WTC11 (cell line): ENCODE measurements around the gene LRRC1. TPM values are rescaled to one million over a fixed set of nuclear protein-coding genes. Genes with fewer than 3 reads are reported as not detected.

ENCODE experiments used
- ATAC-seq: fragments of 200-7000 bp; cut with Tn5 transposase; 2 replicates; pipeline ENCODE4 v1.10.0; 2021; ENCODE audit warnings: mild to moderate bottlenecking, moderate library complexity
- CTCF ChIA-PET: fragments of 300-600 bp; sonication (Branson Sonifier 250); formaldehyde crosslinking; loops from one replicate; lab custom pipeline; 2021; ENCODE audit warnings: antibody characterized with exemption; lab: Charles Lee
- POLR2A ChIA-PET: fragments of 350-600 bp; sonication (Branson Sonifier 250); formaldehyde crosslinking; loops from one replicate; lab custom pipeline; 2021; ENCODE audit warnings: antibody characterized with exemption; lab: Charles Lee
- DNase-seq: peaks from one replicate; pipeline ENCODE4 v3.0.0; 2021; ENCODE audit warnings: low spot score
- H3K27ac Mint-ChIP-seq: 2 replicates; pipeline ENCODE4 v1.8.0; 2021; ENCODE audit warnings: mixed read lengths
- H3K27me3 Mint-ChIP-seq: 2 replicates; pipeline ENCODE4 v1.8.0; 2021; ENCODE audit warnings: low read depth, mild to moderate bottlenecking, moderate library complexity, mixed read lengths
- H3K36me3 Mint-ChIP-seq: 2 replicates; pipeline ENCODE4 v1.8.0; 2021; ENCODE audit warnings: mixed read lengths
- H3K4me1 Mint-ChIP-seq: 2 replicates; pipeline ENCODE4 v1.8.0; 2022; ENCODE audit warnings: mixed read lengths
- H3K4me3 Mint-ChIP-seq: 2 replicates; pipeline ENCODE4 v1.8.0; 2021; ENCODE audit warnings: mild to moderate bottlenecking, moderate library complexity, mixed read lengths
- H3K9me3 Mint-ChIP-seq: 2 replicates; pipeline ENCODE4 v1.8.0; 2021; ENCODE audit warnings: mixed read lengths
- FOXP1 ChIP-seq: sonication (generic); formaldehyde crosslinking; IDR thresholded peaks from 2 replicates; pipeline ENCODE4 v1.8.0; 2022; ENCODE audit warnings: missing genetic modification reagents, mild to moderate bottlenecking, moderate library complexity, borderline replicate concordance
- MXD4 ChIP-seq: fragments of 250-450 bp; sonication (Bioruptor Pico); IDR thresholded peaks from 2 replicates; pipeline ENCODE4 v1.8.0; 2021; ENCODE audit warnings: mild to moderate bottlenecking, moderate library complexity, borderline replicate concordance
- MYBL2 ChIP-seq: sonication (generic); formaldehyde crosslinking; IDR thresholded peaks from 2 replicates; pipeline ENCODE4 v1.8.1; 2023; ENCODE audit warnings: mild to moderate bottlenecking, moderate library complexity, missing genetic modification reagents
- NFYB ChIP-seq: sonication (generic); formaldehyde crosslinking; conservative IDR thresholded peaks from 2 replicates; pipeline ENCODE4 v1.8.0; 2022; ENCODE audit warnings: low read depth, missing genetic modification reagents
- NR3C1 ChIP-seq: sonication (generic); formaldehyde crosslinking; conservative IDR thresholded peaks from 2 replicates; pipeline ENCODE4 v1.8.1; 2023; ENCODE audit warnings: low read depth, mild to moderate bottlenecking, missing genetic modification reagents
- TP53 ChIP-seq: sonication (generic); formaldehyde crosslinking; IDR thresholded peaks from 2 replicates; pipeline ENCODE4 v1.8.1; 2023; ENCODE audit warnings: mild to moderate bottlenecking, missing genetic modification reagents
- total RNA-seq: library from RNA; stranded (reverse); gene quantifications from 3 replicates; pipeline ENCODE4 v1.2.3, GENCODE V29; 2021
- TF ChIP-seq, protein P1 (sequence below): sonication (generic); formaldehyde crosslinking; IDR thresholded peaks from 2 replicates; pipeline ENCODE4 v1.8.1; 2023; ENCODE audit warnings: mild to moderate bottlenecking, moderate library complexity, missing genetic modification reagents
- TF ChIP-seq, protein P2 (sequence below): fragments of 250-450 bp; sonication (Bioruptor Pico); IDR thresholded peaks from 2 replicates; pipeline ENCODE4 v1.9.0; 2021; ENCODE audit warnings: mild to moderate bottlenecking
- TF ChIP-seq, protein P3 (sequence below): sonication (generic); formaldehyde crosslinking; IDR thresholded peaks from 2 replicates; pipeline ENCODE4 v1.8.1; 2022; ENCODE audit warnings: mild to moderate bottlenecking, moderate library complexity, missing genetic modification reagents
- TF ChIP-seq, protein P4 (sequence below): sonication (generic); formaldehyde crosslinking; IDR thresholded peaks from 2 replicates; pipeline ENCODE4 v1.8.1; 2022; ENCODE audit warnings: low read depth, mild to moderate bottlenecking, moderate library complexity, missing genetic modification reagents, borderline replicate concordance
- TF ChIP-seq, protein P5 (sequence below): sonication (generic); formaldehyde crosslinking; IDR thresholded peaks from 2 replicates; pipeline ENCODE4 v1.8.0; 2023; ENCODE audit warnings: missing genetic modification reagents
- TF ChIP-seq, protein P6 (sequence below): fragments of 250-450 bp; sonication (Bioruptor Pico); IDR thresholded peaks from 2 replicates; pipeline ENCODE4 v1.9.0; 2021; ENCODE audit warnings: mild to moderate bottlenecking, borderline replicate concordance
- TF ChIP-seq, protein P7 (sequence below): fragments of 250-450 bp; sonication (Bioruptor Pico); IDR thresholded peaks from 2 replicates; pipeline ENCODE4 v2.1.2; 2022; ENCODE audit warnings: mild to moderate bottlenecking, moderate library complexity

LRRC1 gene
- total RNA-seq, 1 experiment from 2014 or later, result 12.7 TPM

DNA sequence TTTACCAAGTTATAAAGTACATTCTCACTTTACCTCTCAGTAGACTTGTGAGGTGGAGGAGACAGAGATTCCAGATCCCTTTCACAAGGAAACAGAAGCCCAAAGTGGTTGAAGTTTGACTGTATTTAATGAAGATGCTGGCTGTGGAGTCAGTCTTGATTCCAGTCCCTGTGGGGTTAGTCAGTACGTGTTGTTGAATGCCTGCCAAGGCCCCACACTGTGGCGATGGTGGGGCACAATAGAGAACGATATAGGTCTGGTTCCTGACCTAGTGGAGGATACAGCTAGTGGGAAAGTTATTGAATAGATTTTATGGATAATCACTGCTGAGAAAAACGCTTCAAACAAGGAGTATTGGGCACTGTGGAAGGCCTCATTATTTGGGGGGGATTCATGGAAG, 71.4 kb downstream of the LRRC1 start (continued):
- TF ChIP-seq NR3C1 (CRISPR knock-in tag) (no peak), MYBL2 (CRISPR knock-in tag) (no peak)
- TF ChIP-seq, protein P1, sequence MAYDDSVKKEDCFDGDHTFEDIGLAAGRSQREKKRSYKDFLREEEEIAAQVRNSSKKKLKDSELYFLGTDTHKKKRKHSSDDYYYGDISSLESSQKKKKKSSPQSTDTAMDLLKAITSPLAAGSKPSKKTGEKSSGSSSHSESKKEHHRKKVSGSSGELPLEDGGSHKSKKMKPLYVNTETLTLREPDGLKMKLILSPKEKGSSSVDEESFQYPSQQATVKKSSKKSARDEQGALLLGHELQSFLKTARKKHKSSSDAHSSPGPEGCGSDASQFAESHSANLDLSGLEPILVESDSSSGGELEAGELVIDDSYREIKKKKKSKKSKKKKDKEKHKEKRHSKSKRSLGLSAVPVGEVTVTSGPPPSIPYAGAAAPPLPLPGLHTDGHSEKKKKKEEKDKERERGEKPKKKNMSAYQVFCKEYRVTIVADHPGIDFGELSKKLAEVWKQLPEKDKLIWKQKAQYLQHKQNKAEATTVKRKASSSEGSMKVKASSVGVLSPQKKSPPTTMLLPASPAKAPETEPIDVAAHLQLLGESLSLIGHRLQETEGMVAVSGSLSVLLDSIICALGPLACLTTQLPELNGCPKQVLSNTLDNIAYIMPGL (CRISPR knock-in tag), result no peak

DNA sequence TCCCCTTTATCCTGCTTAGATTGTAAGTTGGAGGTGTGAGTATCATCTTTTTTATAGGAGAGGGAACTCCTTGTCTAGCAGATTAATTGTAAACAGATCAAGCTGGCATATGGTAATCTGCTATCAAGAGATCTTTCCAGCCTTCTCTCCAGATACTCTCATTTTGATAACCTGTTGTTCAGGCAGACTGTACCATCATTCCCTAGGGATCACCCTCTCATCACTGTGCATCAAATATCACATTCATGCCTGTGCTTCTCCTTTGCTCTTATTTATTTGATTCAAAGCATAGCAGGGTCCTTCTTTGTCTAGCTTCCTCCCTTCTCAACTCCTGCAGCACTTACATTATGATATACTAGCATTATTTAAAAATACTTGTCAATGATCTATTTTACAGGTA, 73.8 kb downstream of the LRRC1 start:
- Mint-ChIP-seq H3K27me3 (no peaks in the 10 kb centered on the region), H3K9me3 (peaks cover 2% of the 10 kb centered on the region; the same call in 1 of the 2 replicates), H3K4me3 (no peak overlapping the region), H3K36me3 (peaks cover 2% of the 10 kb centered on the region), H3K27ac (no peak overlapping the region), H3K4me1 (peaks cover 4% of the 10 kb centered on the region; the same call in 1 of the 2 replicates)
- DNase-seq, result no peak
- ChIA-PET CTCF (no interaction called here), POLR2A (no interaction called here)
- no peak for ATAC-seq
- TF ChIP-seq, protein P2, sequence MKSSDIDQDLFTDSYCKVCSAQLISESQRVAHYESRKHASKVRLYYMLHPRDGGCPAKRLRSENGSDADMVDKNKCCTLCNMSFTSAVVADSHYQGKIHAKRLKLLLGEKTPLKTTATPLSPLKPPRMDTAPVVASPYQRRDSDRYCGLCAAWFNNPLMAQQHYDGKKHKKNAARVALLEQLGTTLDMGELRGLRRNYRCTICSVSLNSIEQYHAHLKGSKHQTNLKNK, result no peak
- no peak for TF ChIP-seq TP53
- TF ChIP-seq NFYB (CRISPR knock-in tag), result no peak
- no peak for TF ChIP-seq FOXP1 (CRISPR knock-in tag)
- TF ChIP-seq, protein P3, sequence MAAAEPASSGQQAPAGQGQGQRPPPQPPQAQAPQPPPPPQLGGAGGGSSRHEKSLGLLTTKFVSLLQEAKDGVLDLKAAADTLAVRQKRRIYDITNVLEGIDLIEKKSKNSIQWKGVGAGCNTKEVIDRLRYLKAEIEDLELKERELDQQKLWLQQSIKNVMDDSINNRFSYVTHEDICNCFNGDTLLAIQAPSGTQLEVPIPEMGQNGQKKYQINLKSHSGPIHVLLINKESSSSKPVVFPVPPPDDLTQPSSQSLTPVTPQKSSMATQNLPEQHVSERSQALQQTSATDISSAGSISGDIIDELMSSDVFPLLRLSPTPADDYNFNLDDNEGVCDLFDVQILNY (CRISPR knock-in tag), result no peak
- TF ChIP-seq, protein P4, sequence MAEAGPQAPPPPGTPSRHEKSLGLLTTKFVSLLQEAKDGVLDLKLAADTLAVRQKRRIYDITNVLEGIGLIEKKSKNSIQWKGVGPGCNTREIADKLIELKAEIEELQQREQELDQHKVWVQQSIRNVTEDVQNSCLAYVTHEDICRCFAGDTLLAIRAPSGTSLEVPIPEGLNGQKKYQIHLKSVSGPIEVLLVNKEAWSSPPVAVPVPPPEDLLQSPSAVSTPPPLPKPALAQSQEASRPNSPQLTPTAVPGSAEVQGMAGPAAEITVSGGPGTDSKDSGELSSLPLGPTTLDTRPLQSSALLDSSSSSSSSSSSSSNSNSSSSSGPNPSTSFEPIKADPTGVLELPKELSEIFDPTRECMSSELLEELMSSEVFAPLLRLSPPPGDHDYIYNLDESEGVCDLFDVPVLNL (CRISPR knock-in tag), result no peak
- TF ChIP-seq, protein P5, sequence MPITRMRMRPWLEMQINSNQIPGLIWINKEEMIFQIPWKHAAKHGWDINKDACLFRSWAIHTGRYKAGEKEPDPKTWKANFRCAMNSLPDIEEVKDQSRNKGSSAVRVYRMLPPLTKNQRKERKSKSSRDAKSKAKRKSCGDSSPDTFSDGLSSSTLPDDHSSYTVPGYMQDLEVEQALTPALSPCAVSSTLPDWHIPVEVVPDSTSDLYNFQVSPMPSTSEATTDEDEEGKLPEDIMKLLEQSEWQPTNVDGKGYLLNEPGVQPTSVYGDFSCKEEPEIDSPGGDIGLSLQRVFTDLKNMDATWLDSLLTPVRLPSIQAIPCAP (CRISPR knock-in tag), result no peak
- TF ChIP-seq, protein P6, sequence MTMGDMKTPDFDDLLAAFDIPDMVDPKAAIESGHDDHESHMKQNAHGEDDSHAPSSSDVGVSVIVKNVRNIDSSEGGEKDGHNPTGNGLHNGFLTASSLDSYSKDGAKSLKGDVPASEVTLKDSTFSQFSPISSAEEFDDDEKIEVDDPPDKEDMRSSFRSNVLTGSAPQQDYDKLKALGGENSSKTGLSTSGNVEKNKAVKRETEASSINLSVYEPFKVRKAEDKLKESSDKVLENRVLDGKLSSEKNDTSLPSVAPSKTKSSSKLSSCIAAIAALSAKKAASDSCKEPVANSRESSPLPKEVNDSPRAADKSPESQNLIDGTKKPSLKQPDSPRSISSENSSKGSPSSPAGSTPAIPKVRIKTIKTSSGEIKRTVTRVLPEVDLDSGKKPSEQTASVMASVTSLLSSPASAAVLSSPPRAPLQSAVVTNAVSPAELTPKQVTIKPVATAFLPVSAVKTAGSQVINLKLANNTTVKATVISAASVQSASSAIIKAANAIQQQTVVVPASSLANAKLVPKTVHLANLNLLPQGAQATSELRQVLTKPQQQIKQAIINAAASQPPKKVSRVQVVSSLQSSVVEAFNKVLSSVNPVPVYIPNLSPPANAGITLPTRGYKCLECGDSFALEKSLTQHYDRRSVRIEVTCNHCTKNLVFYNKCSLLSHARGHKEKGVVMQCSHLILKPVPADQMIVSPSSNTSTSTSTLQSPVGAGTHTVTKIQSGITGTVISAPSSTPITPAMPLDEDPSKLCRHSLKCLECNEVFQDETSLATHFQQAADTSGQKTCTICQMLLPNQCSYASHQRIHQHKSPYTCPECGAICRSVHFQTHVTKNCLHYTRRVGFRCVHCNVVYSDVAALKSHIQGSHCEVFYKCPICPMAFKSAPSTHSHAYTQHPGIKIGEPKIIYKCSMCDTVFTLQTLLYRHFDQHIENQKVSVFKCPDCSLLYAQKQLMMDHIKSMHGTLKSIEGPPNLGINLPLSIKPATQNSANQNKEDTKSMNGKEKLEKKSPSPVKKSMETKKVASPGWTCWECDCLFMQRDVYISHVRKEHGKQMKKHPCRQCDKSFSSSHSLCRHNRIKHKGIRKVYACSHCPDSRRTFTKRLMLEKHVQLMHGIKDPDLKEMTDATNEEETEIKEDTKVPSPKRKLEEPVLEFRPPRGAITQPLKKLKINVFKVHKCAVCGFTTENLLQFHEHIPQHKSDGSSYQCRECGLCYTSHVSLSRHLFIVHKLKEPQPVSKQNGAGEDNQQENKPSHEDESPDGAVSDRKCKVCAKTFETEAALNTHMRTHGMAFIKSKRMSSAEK (CRISPR knock-in tag), result no peak
- TF ChIP-seq, protein P7, sequence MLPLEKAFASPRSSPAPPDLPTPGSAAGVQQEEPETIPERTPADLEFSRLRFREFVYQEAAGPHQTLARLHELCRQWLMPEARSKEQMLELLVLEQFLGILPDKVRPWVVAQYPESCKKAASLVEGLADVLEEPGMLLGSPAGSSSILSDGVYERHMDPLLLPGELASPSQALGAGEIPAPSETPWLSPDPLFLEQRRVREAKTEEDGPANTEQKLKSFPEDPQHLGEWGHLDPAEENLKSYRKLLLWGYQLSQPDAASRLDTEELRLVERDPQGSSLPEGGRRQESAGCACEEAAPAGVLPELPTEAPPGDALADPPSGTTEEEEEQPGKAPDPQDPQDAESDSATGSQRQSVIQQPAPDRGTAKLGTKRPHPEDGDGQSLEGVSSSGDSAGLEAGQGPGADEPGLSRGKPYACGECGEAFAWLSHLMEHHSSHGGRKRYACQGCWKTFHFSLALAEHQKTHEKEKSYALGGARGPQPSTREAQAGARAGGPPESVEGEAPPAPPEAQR (CRISPR knock-in tag), result no peak
- TF ChIP-seq MXD4 (CRISPR knock-in tag), result no peak
